GDM1 (cell line): Measurements from ENCODE around the gene HTT.

Experiments
- DNase-seq: peaks from one replicate; lab custom pipeline; 2025; lab: John Stamatoyannopoulos, UW

HTT gene

DNA sequence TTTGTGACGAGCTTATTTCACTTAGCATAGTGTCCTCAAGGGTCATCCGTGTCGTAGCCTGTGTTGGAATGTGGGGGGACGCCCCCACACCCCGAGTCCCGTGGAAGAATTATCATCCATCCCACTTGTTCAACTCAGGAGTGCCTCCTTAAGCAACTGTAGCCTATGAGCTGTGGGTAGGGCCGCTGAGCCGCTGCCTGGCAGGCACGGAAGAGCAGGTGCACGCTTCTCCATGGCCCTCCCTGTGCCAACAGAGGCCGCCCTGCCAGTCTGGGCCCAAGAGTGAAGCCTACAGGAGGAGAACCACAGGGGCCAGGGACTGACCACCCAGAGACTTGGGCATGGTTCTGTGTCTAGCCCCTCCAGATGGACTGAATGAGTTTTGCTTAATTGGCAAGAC lies 216.0 kb downstream of the HTT start:
- no peak for DNase-seq

DNA sequence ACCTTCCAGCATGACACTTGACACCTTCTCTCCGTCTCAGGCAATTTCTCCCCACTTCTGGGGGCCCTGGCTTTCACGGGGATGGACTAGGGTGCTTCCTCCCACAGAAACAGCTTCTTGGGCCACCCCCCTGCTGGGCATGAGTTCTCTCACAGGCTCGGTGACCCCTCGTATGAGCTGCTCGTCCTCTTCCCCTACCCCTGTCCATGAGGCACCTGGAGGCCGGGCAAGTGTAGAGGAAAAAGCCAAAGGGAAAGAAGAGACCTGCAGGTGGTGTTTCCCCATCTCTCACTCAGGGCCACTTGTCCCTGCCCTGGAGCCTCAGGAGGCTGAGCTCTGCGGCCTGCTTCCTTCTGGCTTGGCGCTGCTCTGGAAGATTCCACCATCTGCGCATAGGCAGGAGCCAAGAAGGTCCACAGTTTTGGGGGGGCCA lies 216.4 kb downstream of the HTT start:
- no peak for DNase-seq

DNA sequence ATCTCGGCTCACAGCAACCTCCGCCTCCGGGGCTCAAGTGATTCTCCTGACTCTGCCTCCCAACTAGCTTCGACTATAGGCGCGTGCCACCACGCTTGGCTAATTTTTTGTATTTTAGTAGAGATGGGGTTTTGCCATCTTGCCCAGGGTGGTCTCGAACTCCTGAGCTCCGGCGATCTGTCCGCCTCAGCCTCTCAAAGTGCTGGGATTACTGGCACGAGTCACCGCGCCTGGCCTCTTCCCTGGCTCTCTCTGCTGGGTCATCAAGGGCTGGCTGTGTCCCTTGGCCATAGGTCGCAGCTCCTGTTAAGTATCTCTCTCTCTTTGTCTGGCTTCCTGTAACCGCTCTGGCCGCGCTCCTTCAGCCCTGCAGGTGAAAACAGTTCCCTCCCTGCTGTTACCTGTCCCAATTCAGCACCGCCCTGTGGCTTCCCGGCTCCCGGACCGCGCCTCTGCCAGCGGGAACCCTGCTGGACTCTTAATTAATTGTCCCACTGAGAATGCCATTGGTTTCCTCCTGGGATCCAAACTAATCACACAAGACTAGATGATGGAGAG lies 217.0 kb downstream of the HTT start:
- DNase-seq, result no peak

DNA sequence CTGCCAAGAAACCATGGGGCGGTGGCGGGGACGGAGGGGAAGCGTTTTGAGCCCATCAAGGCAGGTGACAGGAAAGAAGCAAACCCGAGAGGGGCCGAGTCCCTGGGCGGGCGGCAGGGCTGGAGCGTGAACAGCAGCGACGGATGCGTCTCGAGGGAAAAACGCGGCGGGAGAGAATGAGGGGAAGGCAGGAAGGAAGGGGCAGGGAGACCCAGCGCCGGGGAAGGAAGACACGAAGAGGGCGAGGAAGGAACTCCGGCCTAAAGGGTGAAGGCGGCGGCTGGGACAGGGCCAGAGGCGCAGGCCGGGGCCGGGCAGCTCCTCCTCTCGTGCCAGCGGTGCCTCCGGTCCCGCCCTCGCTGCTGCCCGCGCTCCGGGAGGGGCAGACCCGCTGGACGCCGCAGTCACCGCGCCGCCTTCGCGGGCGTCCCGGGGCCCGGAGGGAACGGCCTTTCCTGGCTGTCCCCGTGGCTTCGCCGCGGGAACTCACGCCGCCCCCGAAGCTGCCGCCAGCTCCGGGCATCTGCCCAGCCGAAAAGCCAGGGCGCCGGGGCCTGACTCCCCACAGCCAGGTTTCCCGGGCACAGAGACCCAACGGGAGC lies 217.6 kb downstream of the HTT start:
- no peak for DNase-seq

DNA sequence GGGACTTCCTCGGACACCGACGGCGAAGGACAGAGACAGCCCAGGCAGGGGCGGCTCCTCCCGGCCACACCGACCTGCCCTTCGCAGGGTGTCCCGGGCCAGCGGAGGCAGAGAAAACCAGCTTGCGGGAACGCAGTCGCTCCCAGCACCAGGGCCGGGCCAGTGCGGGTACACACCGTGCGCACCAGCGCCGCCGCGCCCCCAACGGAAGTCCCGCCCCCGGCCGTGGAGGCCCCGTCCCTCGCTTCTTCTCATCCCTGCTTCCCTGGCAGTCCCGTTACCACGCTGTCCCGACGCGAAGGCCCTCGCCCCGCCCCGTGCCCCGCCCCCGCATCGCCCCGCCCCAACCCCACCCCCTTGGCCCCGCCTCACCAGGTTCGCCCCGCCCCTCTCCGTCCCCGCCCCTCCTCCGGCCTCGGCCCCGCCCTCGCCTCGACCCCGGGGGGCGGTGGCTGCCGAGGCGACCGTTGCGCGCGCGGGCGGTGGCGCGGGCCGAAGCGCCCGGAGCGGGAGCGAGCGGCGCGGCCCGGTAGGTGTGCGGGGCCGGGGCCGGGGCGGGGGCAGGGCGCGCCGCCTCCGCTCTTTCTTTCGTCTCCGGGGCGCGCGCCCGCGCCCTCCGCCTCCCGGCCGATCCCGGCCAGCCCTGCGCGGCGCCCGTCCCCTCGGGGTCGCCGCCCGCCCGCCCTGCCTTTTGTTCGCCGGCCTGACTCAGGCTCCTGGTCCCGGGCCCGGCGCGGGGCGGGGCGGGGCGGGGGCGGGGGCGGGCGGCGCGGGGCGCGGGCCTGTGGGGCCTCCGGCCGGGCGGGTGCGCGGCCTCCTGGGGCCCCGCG lies 218.3 kb downstream of the HTT start, which contains the start of gene RGS12:
TSS of gene RGS12 (plus strand) at position 451 of the 830 bp plus-strand sequence. CDS start 23,150 bp downstream, outside the sequence.
- DNase-seq, result peak; percentile 89
